Naive B cell (primary cell): ENCODE measurements around the gene ALOX12. TPM values are rescaled to one million over a fixed set of nuclear protein-coding genes. Genes with fewer than 3 reads are reported as not detected.
"Not testable (repeated sequence)": the region's sequence is repeated elsewhere in the genome, so short reads cannot be mapped to it uniquely, and the experiment has no call there.

ENCODE experiments used
- ATAC-seq, 2 donors: fragments of 150-1000 bp; cut with Tn5 transposase; 2 replicates each; pipeline ENCODE4 v1.10.0; 2021; ENCODE audit warnings: low read depth in 2 of 2, mild to moderate bottlenecking in 2 of 2, moderate library complexity in 2 of 2
- DNase-seq: peaks from one replicate; pipeline ENCODE4 v3.0.0; 2022
- H3K27ac Mint-ChIP-seq, 6 donors: one replicate each; pipeline ENCODE4 v1.8.0; 2020 to 2022; ENCODE audit warnings: mild to moderate bottlenecking in 6 of 6, mixed read lengths in 6 of 6, moderate library complexity in 5 of 6, inconsistent platforms in 2 of 6
- H3K27me3 Mint-ChIP-seq, 3 donors: one replicate each; pipeline ENCODE4 v1.8.0; 2021 to 2022; ENCODE audit warnings: mixed read lengths in 3 of 3, mild to moderate bottlenecking in 1 of 3
- H3K36me3 Mint-ChIP-seq, 2 donors: one replicate each; pipeline ENCODE4 v1.8.0; 2020 to 2022; ENCODE audit warnings: mixed read lengths in 2 of 2, inconsistent platforms in 1 of 2, mild to moderate bottlenecking in 1 of 2
- H3K4me1 Mint-ChIP-seq, 3 donors: one replicate each; pipeline ENCODE4 v1.8.0; 2020 to 2022; ENCODE audit warnings: mixed read lengths in 3 of 3, inconsistent platforms in 1 of 3, mild to moderate bottlenecking in 1 of 3, moderate library complexity in 1 of 3
- H3K4me3 Mint-ChIP-seq, 8 donors: one replicate each; pipeline ENCODE4 v1.8.0; 2020 to 2022; ENCODE audit warnings: mild to moderate bottlenecking in 8 of 8, mixed read lengths in 8 of 8, moderate library complexity in 8 of 8, inconsistent platforms in 2 of 8
- H3K9me3 Mint-ChIP-seq, 7 donors: one replicate each; pipeline ENCODE4 v1.8.0; 2020 to 2022; ENCODE audit warnings: mixed read lengths in 7 of 7, mild to moderate bottlenecking in 5 of 7, inconsistent platforms in 2 of 7, moderate library complexity in 1 of 7
- polyA plus RNA-seq, 6 donors: library from polyadenylated mRNA; unstranded; fragments of 300-500 nt; fragmentation: Illumina TruSeq; gene quantifications; one replicate each; pipeline ENCODE4 v1.2.3, GENCODE V29; 2021; ENCODE audit warnings: low read depth in 6 of 6

Gene ALOX12
- 1 to 10 TPM in 3 of 6 donors, under 1 TPM in 2, not detected in 1; 0.27 to 2.5 (median 1.4) TPM for polyA plus RNA-seq

- peaks cover 3 to 28% (median 24%) of the 10 kb centered on the region in 3 donors for H3K4me1 Mint-ChIP-seq
- no peaks in the 10 kb centered on the region for H3K9me3 Mint-ChIP-seq
- H3K27me3 Mint-ChIP-seq = no peaks in the 10 kb centered on the region
- ATAC-seq (peak in 1 of 2 donors; percentile 18), DNase-seq (no peak)
- peak within 1 kb of the TSS in 2 of 6 donors; percentile 9 to 87 for H3K27ac Mint-ChIP-seq
- H3K36me3 Mint-ChIP-seq = peaks cover 19 to 38% of the 10 kb centered on the region in 2 donors
- peak within 1 kb of the TSS in 2 of 8 donors; percentile 38 to 70 for H3K4me3 Mint-ChIP-seq
Measured at GRCh38 chr17:6995500-6996255, at the start of gene ALOX12. TSS of gene ALOX12 (plus strand) at chr17:6996049. CDS start at chr17:6996118, 69 bp downstream.

GRCh38 chr17:6947745-6948144 is 48.1 kb upstream of the ALOX12 start:
- Mint-ChIP-seq H3K27ac (no peak overlapping the region), H3K27me3 (no peaks in the 10 kb centered on the region), H3K36me3 (peaks cover 0 to 5% of the 10 kb centered on the region in 2 donors), H3K4me1 (no peaks in the 10 kb centered on the region), H3K4me3 (no peak overlapping the region), H3K9me3 (peaks cover 0 to 2% (median 0%) of the 10 kb centered on the region in 7 donors)
- no peak for ATAC-seq
- no peak for DNase-seq

GRCh38 chr17:6948562-6948961 is 47.3 kb upstream of the ALOX12 start:
- DNase-seq (no peak), ATAC-seq (no peak)
- H3K36me3 Mint-ChIP-seq = peaks cover 0 to 5% of the 10 kb centered on the region in 2 donors
- peaks cover 0 to 4% (median 0%) of the 10 kb centered on the region in 3 donors for H3K4me1 Mint-ChIP-seq
- H3K27me3 Mint-ChIP-seq = no peaks in the 10 kb centered on the region
- no peak overlapping the region for H3K27ac Mint-ChIP-seq
- no peak overlapping the region for H3K4me3 Mint-ChIP-seq
- peaks cover 0 to 2% (median 0%) of the 10 kb centered on the region in 7 donors for H3K9me3 Mint-ChIP-seq

- H3K27me3 Mint-ChIP-seq = no peaks in the 10 kb centered on the region
- no peak for ATAC-seq
- H3K27ac Mint-ChIP-seq = no peak overlapping the region
- DNase-seq = no peak
- H3K4me3 Mint-ChIP-seq = no peak overlapping the region
- H3K36me3 Mint-ChIP-seq = peaks cover 0 to 5% of the 10 kb centered on the region in 2 donors
- H3K9me3 Mint-ChIP-seq = peaks cover 0 to 2% (median 0%) of the 10 kb centered on the region in 7 donors
- H3K4me1 Mint-ChIP-seq = peaks cover 0 to 4% (median 0%) of the 10 kb centered on the region in 3 donors
Measured at GRCh38 chr17:6948976-6949375, 46.9 kb upstream of the ALOX12 start.

GRCh38 chr17:6950938-6951337 is 44.9 kb upstream of the ALOX12 start:
- not testable (repeated sequence) for H3K36me3 Mint-ChIP-seq, H3K9me3 Mint-ChIP-seq, H3K4me3 Mint-ChIP-seq, H3K27ac Mint-ChIP-seq, ATAC-seq, H3K4me1 Mint-ChIP-seq, H3K27me3 Mint-ChIP-seq, DNase-seq

- H3K27me3 Mint-ChIP-seq = no peaks in the 10 kb centered on the region
- ATAC-seq (no peak), DNase-seq (no peak)
- peaks cover 0 to 8% (median 0%) of the 10 kb centered on the region in 7 donors for H3K9me3 Mint-ChIP-seq
- H3K4me1 Mint-ChIP-seq = peaks cover 0 to 4% (median 0%) of the 10 kb centered on the region in 3 donors
- H3K27ac Mint-ChIP-seq = no peak overlapping the region
- no peak overlapping the region for H3K4me3 Mint-ChIP-seq
- peaks cover 0 to 5% of the 10 kb centered on the region in 2 donors for H3K36me3 Mint-ChIP-seq
Measured at GRCh38 chr17:6953689-6954088, 42.2 kb upstream of the ALOX12 start.

- H3K27me3 Mint-ChIP-seq = peaks cover 0 to 16% (median 0%) of the 10 kb centered on the region in 3 donors
- H3K27ac Mint-ChIP-seq = no peak overlapping the region
Measured at GRCh38 chr17:6959700-6960099, 36.1 kb upstream of the ALOX12 start.

GRCh38 chr17:6969323-6969726 is 26.5 kb upstream of the ALOX12 start:
- ATAC-seq = no peak
- Mint-ChIP-seq H3K27ac (no peak overlapping the region), H3K4me3 (no peak overlapping the region), H3K27me3 (no peaks in the 10 kb centered on the region), H3K9me3 (no peaks in the 10 kb centered on the region), H3K36me3 (no peaks in the 10 kb centered on the region), H3K4me1 (peaks cover 0 to 6% (median 0%) of the 10 kb centered on the region in 3 donors)
- no peak for DNase-seq

More at GRCh38 chr17:6959700-6960099, 36.1 kb upstream of the ALOX12 start:
- ATAC-seq = no peak
- no peak for DNase-seq
- Mint-ChIP-seq H3K4me3 (no peak overlapping the region), H3K4me1 (no peaks in the 10 kb centered on the region), H3K9me3 (peaks cover 0 to 8% (median 0%) of the 10 kb centered on the region in 7 donors), H3K36me3 (no peaks in the 10 kb centered on the region)

GRCh38 chr17:6970992-6971391 is 24.9 kb upstream of the ALOX12 start:
- no peak for ATAC-seq
- Mint-ChIP-seq H3K27ac (no peak overlapping the region), H3K27me3 (no peaks in the 10 kb centered on the region), H3K9me3 (no peaks in the 10 kb centered on the region), H3K4me3 (no peak overlapping the region), H3K36me3 (no peaks in the 10 kb centered on the region), H3K4me1 (peaks cover 0 to 6% (median 0%) of the 10 kb centered on the region in 3 donors)
- no peak for DNase-seq

GRCh38 chr17:6979440-6979839 is 16.4 kb upstream of the ALOX12 start:
- ATAC-seq, DNase-seq, H3K27me3 Mint-ChIP-seq, H3K4me1 Mint-ChIP-seq, H3K27ac Mint-ChIP-seq, H3K9me3 Mint-ChIP-seq, H3K36me3 Mint-ChIP-seq: not testable (repeated sequence)
- H3K4me3 Mint-ChIP-seq = peak overlapping the region in 1 of 8 donors; percentile 3

GRCh38 chr17:6981426-6981825 is 14.4 kb upstream of the ALOX12 start:
- no peak for DNase-seq
- H3K4me3 Mint-ChIP-seq = no peak overlapping the region
- H3K4me1 Mint-ChIP-seq = peaks cover 0 to 7% (median 6%) of the 10 kb centered on the region in 3 donors
- H3K9me3 Mint-ChIP-seq = peaks cover 0 to 5% (median 1%) of the 10 kb centered on the region in 7 donors
- no peak overlapping the region for H3K27ac Mint-ChIP-seq
- peaks cover 0 to 6% of the 10 kb centered on the region in 2 donors for H3K36me3 Mint-ChIP-seq
- ATAC-seq = no peak
- H3K27me3 Mint-ChIP-seq = no peaks in the 10 kb centered on the region

GRCh38 chr17:6985266-6985665 is 10.6 kb upstream of the ALOX12 start:
- Mint-ChIP-seq H3K36me3 (no peaks in the 10 kb centered on the region), H3K9me3 (no peaks in the 10 kb centered on the region), H3K4me3 (no peak overlapping the region), H3K27ac (peak overlapping the region in 3 of 6 donors; percentile 32 to 73 (median 70)), H3K27me3 (no peaks in the 10 kb centered on the region), H3K4me1 (peaks cover 0 to 7% (median 6%) of the 10 kb centered on the region in 3 donors)
- ATAC-seq (no peak), DNase-seq (no peak)

GRCh38 chr17:6986676-6987075 is 9.2 kb upstream of the ALOX12 start:
- ATAC-seq = no peak

GRCh38 chr17:6989779-6990178 is 6.1 kb upstream of the ALOX12 start:
- ATAC-seq (no peak), DNase-seq (no peak)
- H3K4me3 Mint-ChIP-seq = no peak overlapping the region
- no peaks in the 10 kb centered on the region for H3K9me3 Mint-ChIP-seq
- H3K27ac Mint-ChIP-seq = no peak overlapping the region
- H3K4me1 Mint-ChIP-seq = peaks cover 0 to 11% (median 6%) of the 10 kb centered on the region in 3 donors
- no peaks in the 10 kb centered on the region for H3K27me3 Mint-ChIP-seq
- H3K36me3 Mint-ChIP-seq = no peaks in the 10 kb centered on the region

More at GRCh38 chr17:6986676-6987075, 9.2 kb upstream of the ALOX12 start:
- Mint-ChIP-seq H3K36me3 (no peaks in the 10 kb centered on the region), H3K27ac (peak overlapping the region in 1 of 6 donors; percentile 11), H3K4me1 (no peaks in the 10 kb centered on the region), H3K27me3 (no peaks in the 10 kb centered on the region), H3K4me3 (no peak overlapping the region), H3K9me3 (no peaks in the 10 kb centered on the region)
- no peak for DNase-seq
